Adrenal gland (tissue), 12 donors: ENCODE measurements around the gene OTOP1. TPM values are rescaled to one million over a fixed set of nuclear protein-coding genes. Genes with fewer than 3 reads are reported as not detected.
"Not testable (repeated sequence)": the region's sequence is repeated elsewhere in the genome, so short reads cannot be mapped to it uniquely, and the experiment has no call there.

Experiments used
- DNase-seq, 7 donors: peaks; one replicate each; pipeline ENCODE4 v3.0.0-alpha.2; 2019 to 2020
- H3K27ac ChIP-seq, 5 donors: fragments of 200-600 bp; sonication (generic) in 4 of 5; 1 replicate in 3 of 5; 2 replicates in 2 of 5; pipeline versions ENCODE4 v1.5.1 to v1.8.0; 2016 to 2020; ENCODE audit warnings: mild to moderate bottlenecking in 1 of 5
- H3K27me3 ChIP-seq: fragments of 200-600 bp; 2 replicates; pipeline ENCODE4 v1.8.0; 2021
- H3K36me3 ChIP-seq, 2 donors: fragments of 200-600 bp; replicated peaks in 1 of 2; 1 replicate in 1 of 2; 2 replicates in 1 of 2; pipeline versions ENCODE4 v1.5.1 to v1.8.0; 2018 to 2022
- H3K4me1 ChIP-seq, 2 donors: fragments of 200-600 bp; replicated peaks in 1 of 2; 1 replicate in 1 of 2; 2 replicates in 1 of 2; pipeline versions ENCODE4 v1.5.1 to v1.8.0; 2018 to 2021
- H3K4me3 ChIP-seq, 4 donors: fragments of 200-600 bp; sonication (generic) in 3 of 4; one replicate each; pipeline ENCODE4 v1.5.1; 2016 to 2018
- H3K9me3 ChIP-seq, 3 donors: fragments of 200-600 bp; sonication (generic) in 1 of 3; replicated peaks in 1 of 3; 1 replicate in 2 of 3; 2 replicates in 1 of 3; pipeline versions ENCODE4 v1.5.1 to v1.8.0; 2016 to 2021
- CTCF ChIP-seq, 6 experiments: fragments of 450-650 bp in 4 of 6; fragments of 200-600 bp in 2 of 6; sonication (generic) in 1 of 6; IDR thresholded peaks; 1 replicate in 5 of 6; 2 replicates in 1 of 6; pipeline versions ENCODE4 v1.5.1 to v1.8.0; 2016 to 2021; ENCODE audit warnings: antibody characterized with exemption in 6 of 6, mild to moderate bottlenecking in 2 of 6, moderate library complexity in 1 of 6
- WGBS, 4 donors: extraction: QIAGEN DNeasy Blood & Tissue Kit in 2 of 4; methylation state at CpG; one replicate each; pipeline versions ENCODE4 v1.1.5 to v1.1.7; 2013 to 2017; 5-methylcytosine and 5-hydroxymethylcytosine counted together
- intact Hi-C, 2 donors: fragments of 100-400 bp; cut with DNase I; formaldehyde crosslinking; loops; one replicate each; pipeline versions ENCODE4 v1.14.1 to v1.15.0; 2022 to 2023
- polyA plus RNA-seq, 3 donors: library from polyadenylated mRNA; stranded (reverse); fragments of 200-250 nt in 2 of 3; fragments of 350-450 nt in 1 of 3; fragmentation: Illumina TruSeq in 1 of 3; extraction: RNeasy Lipid Tissue Mini Kit (QIAGEN cat#74804) in 1 of 3; gene quantifications; one replicate each; pipeline ENCODE4 v1.2.3, GENCODE V29; 2013 to 2014
- total RNA-seq, 9 donors: library from RNA; depleted of rRNA in 4 of 9; stranded (reverse); fragments of >200 nt in 4 of 9; fragments of 120-200 nt in 1 of 9; fragmentation: NEBNext Ultra II Directional in 1 of 9; extraction: Animal tissue kit (Norgen Biotek cat#: 25700) in 1 of 9; gene quantifications; one replicate each; pipeline versions ENCODE4 v1.1.0 to v1.2.4, GENCODE V29; 2013 to 2023
- donor health status: healthy with polysubstance abuse.
- donor health status: Bipolar disorder and iron deficiency.
- donor health status: DM: yes; HTN: yes; CAD: no.
- donor health status: DM: no; HTN: no; CAD: no.
- donor health status: DM: no; HTN: no; CAD: no.
- donor health status: DM: yes; HTN: yes; CAD: no.

Gene OTOP1
- total and polyA plus RNA-seq, 12 donors = not detected

DNA sequence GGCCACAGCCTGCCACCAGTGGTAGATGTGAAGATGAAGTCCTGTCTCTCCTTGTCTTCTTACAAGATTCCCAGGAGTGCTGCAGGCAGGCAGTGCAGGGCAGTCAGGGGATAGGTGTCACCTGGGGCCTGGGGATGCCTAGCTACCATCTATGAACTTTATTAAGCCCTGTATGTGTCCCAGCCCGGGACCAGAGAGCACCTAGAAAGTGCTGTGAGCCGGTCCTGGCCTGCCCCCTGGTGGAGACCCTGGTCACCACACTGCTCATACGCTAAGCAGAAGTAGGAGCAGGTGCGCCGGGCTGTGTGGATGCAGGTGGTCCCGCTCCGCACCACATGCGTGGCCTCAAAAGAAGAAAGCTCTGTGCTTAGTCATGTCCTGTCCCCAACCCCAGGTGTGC is 81.1 kb downstream of the OTOP1 start:
- 0 to 20% (median 0%) methylated on average over 2 to 3 of the region's 8 CpGs; no CpG with 5 or more reads in 1 of the 4 donors for WGBS, 4 donors
- DNase-seq = peak in 2 of 7 donors; percentile 8 to 35
- H3K36me3 ChIP-seq, H3K4me1 ChIP-seq, H3K27ac ChIP-seq, intact Hi-C loops, H3K9me3 ChIP-seq, H3K27me3 ChIP-seq, H3K4me3 ChIP-seq: not testable (repeated sequence)
- peak in 1 of 6 experiments; percentile 30 for TF ChIP-seq CTCF (IDR thresholded peaks at IDR 0.05)

DNA sequence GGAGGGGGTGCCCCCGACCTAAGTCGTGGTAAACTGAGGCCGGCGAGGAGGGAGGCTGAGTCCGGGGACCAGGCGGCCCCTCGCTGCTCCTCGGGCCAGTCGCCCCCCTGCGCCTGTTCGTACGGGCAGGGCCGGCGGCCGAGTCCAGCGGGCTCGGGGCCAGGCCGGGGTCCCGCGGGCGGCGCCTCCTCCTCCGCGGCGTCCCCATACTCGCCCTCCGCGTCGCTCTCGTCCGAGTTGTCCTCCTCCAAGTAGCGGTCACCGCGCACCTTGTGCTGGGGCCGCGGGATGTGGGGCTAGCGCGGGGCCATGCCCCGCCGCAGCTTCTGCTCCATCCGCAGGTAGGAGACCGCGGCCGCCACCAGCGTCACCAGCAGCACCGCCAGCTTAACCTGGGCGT is 83.4 kb downstream of the OTOP1 start:
- intact Hi-C loops, H3K27ac ChIP-seq, DNase-seq, H3K4me3 ChIP-seq, H3K4me1 ChIP-seq, H3K9me3 ChIP-seq, H3K36me3 ChIP-seq, H3K27me3 ChIP-seq: not testable (repeated sequence)
- WGBS, 4 donors = 0 to 1% methylated on average over 26 to 34 of the region's 47 CpGs; no CpG with 5 or more reads in 2 of the 4 donors

GRCh38 chr4:4142679-4143078 is 84.0 kb downstream of the OTOP1 start:
- H3K4me3 ChIP-seq, H3K36me3 ChIP-seq, H3K27ac ChIP-seq, DNase-seq, intact Hi-C loops, H3K4me1 ChIP-seq, H3K9me3 ChIP-seq, H3K27me3 ChIP-seq: not testable (repeated sequence)
- WGBS, 4 donors = 6 to 33% (median 10%) methylated on average over 3 to 22 of the region's 25 CpGs; no CpG with 5 or more reads in 1 of the 4 donors

DNA sequence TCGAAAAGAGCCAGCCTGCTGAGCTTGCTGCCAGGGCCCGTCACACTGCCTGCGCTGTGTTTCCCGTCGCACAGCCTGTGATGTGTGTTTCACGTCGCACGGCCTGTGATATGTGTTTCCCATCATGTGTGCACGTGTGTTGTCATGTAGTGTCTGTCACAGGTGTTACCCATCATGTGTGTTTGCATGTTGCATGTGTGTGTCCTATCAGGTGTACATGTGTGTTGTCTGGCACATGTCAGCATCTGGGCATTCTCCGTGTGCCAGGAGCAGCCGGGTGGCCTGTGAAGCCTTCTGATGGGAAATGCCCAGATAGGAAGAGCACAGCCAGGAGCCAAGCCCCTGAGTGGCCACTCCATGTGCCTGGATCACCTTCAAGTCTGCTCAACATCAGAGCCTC is 85.5 kb downstream of the OTOP1 start:
- H3K27me3 ChIP-seq, H3K4me1 ChIP-seq, H3K4me3 ChIP-seq, H3K36me3 ChIP-seq, H3K9me3 ChIP-seq, intact Hi-C loops, DNase-seq, H3K27ac ChIP-seq: not testable (repeated sequence)
- 60 to 88% (median 82%) methylated on average over 1 to 11 of the region's 11 CpGs; no CpG with 5 or more reads in 1 of the 4 donors for WGBS, 4 donors

Other genes with a start within 250 kb of the OTOP1 start
- gene TMEM128, start 21.3 kb upstream of the OTOP1 start, total RNA-seq = 10 to 100 TPM; 15.3 to 31.0 (median 29.5) TPM
- gene TMEM128, start 21.3 kb upstream of the OTOP1 start, polyA plus RNA-seq = 10 to 100 TPM; 14.6 to 33.2 (median 23.0) TPM
- gene LYAR, start 63.2 kb upstream of the OTOP1 start, total RNA-seq = 10 to 100 TPM in 3 of 9 donors, 1 to 10 TPM in 6; 5.1 to 19.1 (median 8.0) TPM
- 10 to 100 TPM; 10.1 to 30.1 (median 19.5) TPM for gene LYAR, start 63.2 kb upstream of the OTOP1 start, polyA plus RNA-seq
- 1 to 10 TPM; 3.3 to 7.2 (median 5.6) TPM for gene ZBTB49, start 63.3 kb upstream of the OTOP1 start, total RNA-seq
- gene ZBTB49, start 63.3 kb upstream of the OTOP1 start, polyA plus RNA-seq = 1 to 10 TPM; 3.3 to 4.9 (median 4.4) TPM
- 10 to 100 TPM in 4 of 9 donors, 1 to 10 TPM in 5; 1.4 to 42.7 (median 7.2) TPM for gene NSG1, start 160.2 kb upstream of the OTOP1 start, total RNA-seq
- gene NSG1, start 160.2 kb upstream of the OTOP1 start, polyA plus RNA-seq = 10 to 100 TPM in 2 of 3 donors, 1 to 10 TPM in 1; 6.7 to 39.0 (median 13.2) TPM